NCI-H1105 treated with DMSO at 0.1 percent for 48 hours (cell line): Measurements from ENCODE around the gene APOL1.
"Not testable (repeated sequence)": the region's sequence is repeated elsewhere in the genome, so short reads cannot be mapped to it uniquely, and the experiment has no call there.

ENCODE experiments used
- DNase-seq: peaks from one replicate; lab custom pipeline; 2025; lab: John Stamatoyannopoulos, UW

APOL1 gene

DNA sequence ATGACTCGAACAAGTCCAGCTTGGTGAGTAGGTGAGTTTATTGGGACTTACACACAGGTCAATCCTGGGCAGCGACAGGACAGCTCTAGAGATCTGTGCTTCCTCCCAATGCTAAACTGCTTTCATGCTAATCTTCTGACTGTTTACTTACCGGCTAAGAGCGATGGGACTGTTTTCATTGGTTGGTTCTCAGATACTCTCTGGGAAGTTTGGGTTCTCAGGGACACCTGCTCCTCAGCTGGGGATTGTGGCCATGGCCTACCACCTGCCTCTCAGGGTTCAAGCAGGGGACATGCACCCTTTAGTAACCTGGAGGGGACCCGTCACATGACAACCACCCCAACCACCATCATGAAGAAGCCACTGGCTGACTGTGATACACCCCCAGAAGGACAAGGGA, 26.7 kb upstream of the APOL1 start:
- DNase-seq, result no peak

DNA sequence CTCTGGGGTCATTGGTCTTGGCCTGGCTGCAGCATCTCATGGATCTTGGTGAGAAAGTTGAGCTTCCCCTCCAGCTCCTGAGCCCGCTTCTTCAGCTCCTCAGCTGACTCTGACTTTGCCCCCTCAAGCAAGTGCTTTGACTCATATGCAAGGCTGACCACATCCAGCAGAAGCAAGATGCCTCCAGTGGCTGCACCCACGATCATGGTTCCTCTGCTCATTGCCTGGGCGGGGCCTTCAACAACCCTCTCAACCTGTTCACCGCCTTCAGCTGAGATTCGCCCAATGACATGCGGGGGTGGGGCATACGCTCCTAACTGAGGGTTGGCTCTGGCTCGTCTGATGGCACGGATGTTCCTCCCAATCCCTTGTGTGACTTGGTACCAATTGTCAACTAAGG, 25.5 kb upstream of the APOL1 start:
- no peak for DNase-seq

DNA sequence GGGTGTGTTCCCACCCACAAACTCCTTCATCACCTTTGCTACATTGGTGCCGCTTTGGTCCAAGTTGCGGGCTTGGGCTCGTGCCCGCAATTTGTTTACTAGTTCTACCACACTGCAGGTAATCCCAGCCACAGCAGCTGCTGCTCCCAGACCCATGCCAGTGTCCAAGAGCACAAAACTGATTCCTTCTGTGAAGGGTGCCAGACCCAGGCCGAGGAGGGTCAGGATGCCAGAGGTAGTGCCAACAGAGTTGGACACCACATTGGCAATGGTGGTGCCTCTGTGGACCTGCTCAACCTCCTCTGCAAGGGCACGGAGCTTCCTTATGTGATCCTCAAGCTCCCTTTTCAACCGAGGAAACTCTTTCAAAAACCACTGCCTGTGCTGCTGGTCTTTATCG, 25.1 kb upstream of the APOL1 start:
- DNase-seq, result no peak

DNA sequence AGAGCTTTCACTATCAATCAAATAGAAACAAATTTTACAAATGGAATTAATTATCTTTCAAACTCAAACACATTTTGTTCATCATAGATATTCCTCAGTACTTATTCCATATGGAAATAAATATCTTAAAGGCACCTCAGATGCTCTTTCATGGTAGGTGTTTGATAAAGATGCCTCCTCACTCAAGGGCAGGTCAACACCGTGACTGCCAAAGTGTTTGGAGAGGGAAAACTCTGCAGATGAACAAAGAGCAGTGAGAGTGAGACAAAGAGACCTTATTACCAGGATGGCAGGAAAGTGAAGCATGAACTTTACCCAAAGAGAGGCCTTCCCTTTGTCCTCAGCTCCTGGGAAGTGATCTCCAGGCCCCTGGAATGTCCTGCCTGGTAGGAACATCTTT, 24.6 kb upstream of the APOL1 start:
- not testable (repeated sequence) for DNase-seq

DNA sequence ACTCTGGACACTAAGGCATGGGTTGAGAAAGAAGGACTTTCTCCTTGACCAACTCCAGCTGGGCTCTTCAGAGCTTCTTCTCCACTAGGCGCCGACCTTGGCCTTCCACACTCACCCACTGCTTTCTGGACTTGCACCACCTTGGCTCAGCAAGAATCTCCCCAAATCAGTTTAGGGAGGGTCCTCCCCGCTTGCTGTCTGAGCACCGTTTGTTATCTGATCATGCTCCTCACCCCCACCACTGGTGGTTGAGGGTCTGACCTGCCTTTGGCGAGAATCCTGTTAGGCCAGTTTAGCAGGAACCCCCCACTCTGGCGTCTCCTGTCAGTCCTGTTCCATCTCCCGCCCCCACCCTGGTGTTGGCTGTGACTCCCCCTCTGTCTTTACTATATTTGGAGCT, 24.0 kb upstream of the APOL1 start:
- no peak for DNase-seq

DNA sequence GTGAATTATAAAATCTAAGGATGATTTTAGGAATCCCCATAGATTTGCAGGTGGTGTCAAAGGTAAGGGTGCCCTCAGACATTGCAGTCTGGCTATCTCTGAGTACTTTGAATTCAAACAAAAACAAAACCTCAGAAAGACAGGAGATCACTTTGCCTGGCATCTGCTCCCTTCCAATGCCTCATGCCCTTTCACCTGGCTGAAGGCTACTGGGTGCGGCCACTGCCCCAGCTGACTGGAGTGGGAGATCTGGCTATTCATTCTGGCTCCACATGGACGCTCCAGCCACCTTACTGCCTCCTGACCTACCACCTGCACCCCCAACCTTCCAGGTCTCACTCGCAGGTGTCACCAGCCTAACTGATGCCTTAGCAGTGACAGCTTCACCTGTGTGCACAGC, 23.3 kb upstream of the APOL1 start:
- DNase-seq, result not testable (repeated sequence)

DNA sequence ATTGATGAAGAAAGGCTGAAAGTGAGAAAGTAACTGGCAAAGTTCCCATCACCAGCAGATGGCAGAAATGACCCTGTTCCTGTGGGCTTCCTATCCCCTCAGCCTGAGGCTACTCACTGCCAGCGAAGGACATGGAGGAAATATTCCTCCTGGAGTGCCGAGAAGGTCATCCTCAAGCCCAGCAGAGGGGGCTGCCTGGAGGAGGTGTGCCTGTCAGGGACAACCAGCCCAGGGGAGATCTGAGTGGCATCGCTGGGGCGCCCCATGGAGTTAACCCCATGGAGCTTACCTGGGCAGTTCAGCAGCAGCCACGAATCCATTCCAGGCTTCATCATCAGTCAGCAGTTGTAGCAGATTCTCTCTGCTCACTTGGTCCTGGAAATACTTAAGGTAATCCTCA, 21.9 kb upstream of the APOL1 start:
- not testable (repeated sequence) for DNase-seq

DNA sequence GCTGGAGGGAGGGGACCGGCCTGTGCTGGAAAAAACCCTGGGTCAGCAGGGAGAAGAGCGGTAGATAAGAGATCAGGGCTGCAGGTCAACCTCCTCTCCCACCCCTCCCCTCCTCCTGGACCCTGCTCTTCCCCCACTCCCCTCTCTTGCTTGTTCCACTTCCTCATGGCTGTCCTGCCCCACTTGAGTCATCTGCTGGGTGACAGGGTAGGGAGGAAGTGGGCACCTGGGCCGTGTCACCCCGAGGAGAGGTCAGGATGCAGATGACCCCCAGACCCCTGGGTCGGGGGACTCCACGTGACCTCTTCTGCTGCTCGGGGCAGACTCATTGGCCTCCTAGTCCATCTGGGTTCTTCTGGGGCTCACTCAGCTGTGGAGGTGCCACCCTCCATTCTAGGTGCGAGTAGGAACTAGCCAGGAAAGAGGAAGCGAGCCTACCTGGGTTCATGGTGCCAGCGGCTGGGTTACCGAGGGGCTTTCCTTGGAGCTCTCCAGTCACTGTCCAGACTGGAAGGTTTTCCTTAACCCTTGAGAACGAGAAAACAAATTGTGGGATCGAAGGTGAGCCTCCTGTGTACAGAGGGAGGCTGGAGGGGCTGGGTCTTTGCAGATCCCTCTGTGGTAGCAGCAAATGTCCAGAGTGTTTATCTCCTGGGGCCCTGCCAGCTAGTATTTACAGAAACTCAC, 20.1 kb upstream of the APOL1 start:
- no peak for DNase-seq

DNA sequence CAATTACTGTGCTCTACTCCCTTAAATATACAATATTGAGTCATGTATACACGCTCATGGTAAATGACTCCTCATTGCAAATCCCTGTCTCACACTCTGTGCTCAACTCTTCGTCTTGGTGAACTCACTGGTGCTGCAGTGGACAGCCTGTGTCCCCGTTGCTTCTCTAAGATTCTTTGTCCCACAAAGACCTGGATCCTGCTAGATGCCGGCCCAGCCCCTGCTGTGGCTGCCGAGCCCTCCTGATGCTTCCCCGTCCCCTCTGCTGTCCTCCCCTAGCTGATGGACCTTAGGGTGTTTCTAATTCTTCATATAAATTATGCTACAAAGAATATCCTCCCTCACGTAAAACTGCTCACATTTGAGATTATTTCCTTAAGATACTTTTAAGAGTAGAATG, 19.1 kb upstream of the APOL1 start:
- DNase-seq, result no peak

DNA sequence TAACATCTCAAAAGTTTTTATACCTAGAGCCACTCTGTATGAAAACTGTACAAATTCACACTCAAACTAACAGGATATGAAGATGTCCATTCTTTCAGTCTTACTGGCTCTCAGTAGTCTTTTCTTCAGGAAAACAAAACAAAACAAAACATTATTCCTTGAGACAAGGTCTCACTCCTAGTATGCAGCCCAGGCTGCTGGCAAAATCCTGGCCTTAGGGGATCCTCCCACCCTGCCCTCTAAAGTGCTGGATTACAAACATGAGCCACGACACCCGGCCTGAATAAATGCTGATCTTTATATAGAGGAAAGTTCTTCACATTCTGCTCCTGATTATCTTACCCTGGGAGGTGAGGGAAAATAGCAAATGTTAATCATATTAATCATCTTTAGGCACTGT, 18.7 kb upstream of the APOL1 start:
- no peak for DNase-seq

DNA sequence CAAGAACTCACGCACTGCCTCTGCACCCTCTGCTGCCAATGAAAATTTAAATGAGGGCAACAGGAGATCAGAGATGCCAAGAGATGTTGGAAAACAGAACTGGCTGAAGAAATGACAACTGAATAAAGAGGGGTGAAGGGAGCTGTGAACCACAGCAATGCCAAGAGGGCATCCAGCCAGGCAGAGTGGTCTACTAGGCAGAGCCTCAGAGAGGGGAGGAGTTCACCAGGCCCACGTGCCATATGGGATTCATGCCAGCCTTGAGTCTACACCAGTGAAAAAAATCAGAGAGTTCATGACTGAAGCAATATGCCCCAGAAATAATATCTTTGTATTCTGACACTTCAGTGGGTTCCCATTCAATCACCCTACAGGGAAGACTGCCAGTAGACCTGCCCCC, 18.0 kb upstream of the APOL1 start:
- no peak for DNase-seq

DNA sequence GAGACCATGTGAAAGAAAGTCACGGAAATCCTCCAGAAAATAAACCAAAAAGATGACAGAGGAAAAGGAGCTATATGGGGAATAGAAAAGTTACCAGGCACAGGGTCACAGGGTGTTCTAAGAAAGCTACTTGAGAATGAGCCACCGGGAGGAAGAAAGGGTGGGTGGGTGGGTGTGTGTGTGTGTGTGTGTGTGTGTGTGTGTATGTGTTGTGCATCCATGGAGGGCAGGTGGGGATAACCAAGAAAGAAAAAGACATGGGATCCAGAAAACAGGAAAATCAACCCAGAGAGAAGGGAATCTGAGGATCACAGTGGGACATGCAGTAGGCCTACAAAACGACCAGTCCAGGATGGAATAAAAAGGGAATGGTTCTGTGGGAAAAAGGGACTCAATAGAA, 17.3 kb upstream of the APOL1 start:
- no peak for DNase-seq

DNA sequence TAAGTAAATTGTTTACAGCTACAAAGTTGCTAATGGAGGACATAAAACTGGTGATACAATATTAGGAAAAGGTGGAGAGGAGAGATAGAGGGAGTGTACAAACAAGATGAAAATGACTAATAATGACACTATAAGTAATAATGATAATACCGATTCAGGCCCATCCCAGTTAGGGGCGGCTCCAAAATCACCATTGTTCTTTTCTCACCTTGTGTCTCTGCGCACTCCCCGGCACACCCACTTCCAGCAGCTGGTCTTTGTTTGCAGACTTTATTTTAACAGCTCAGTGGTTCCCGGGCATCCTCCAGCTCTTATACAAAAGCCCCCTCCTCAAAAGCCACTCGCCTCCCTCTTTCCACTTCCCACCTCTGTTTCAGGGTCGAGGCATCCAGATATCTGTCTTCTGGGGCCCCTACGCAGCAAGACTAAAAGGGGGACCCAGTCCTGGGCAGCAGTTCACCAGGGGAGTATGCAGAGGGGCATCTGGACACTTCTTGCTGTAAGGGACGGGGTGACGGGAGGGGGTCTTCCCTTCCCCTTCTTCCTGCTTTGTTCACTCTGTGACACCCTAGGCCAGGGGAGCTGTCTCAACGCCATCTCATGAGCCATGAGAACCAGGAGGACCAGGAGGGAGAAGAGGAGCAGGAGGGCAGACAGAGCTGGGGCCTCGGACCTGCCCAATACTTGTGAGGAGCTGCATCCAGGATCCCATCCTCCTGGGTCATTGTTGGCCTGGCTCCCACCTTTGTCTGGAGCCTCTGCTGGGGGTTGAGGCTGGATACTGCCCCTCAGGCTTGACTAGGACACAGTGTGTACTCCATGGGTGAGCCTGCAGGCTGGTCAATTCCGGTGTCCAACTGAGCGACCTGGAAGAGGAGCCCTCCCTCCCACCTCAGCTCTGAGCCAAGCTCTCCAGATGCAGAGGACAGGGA, 16.3 kb upstream of the APOL1 start:
- DNase-seq, result no peak

DNA sequence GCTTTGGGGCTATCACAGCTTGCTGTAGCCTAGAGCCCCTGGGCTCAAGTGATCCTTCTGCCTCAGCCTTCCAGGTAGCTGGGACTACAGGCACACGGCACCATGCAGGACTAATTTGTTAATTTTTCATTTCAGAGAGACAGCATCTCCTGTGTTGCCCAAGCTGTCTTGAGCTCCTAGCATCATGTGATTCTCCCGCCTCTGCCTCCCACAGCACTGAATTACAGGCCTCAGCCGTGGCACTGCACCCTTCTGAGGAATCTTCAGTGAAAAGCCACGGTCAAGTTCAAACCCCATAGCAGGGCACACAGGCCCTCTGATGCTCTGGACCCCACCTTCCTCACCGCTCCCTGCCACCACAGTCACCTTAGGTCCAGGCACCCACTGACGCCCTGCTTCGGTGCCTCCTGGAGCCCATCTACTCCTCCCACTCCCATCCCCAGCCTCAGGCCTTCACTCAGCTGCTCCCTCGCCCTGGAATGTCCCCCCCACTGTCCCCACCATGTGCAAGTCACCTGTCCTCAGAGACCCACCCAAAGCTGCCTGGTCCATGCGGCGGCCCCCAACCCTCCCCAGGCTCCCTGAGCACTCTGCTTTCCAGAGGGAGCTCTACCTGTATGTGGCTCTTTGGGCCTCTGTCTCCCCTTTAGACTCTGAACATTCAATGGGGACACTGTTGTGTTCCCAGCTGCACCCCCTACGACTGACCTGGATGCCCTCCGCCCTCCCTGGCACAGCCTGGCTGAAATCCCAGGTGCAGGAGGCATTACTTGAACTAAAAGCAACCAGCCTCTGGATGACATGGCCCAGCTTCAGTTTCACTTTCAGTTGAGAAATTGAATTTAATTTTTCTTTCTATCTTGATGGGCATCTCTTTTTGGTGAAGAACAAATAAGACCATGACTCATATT, 15.2 kb upstream of the APOL1 start:
- DNase-seq, result peak; percentile 18

DNA sequence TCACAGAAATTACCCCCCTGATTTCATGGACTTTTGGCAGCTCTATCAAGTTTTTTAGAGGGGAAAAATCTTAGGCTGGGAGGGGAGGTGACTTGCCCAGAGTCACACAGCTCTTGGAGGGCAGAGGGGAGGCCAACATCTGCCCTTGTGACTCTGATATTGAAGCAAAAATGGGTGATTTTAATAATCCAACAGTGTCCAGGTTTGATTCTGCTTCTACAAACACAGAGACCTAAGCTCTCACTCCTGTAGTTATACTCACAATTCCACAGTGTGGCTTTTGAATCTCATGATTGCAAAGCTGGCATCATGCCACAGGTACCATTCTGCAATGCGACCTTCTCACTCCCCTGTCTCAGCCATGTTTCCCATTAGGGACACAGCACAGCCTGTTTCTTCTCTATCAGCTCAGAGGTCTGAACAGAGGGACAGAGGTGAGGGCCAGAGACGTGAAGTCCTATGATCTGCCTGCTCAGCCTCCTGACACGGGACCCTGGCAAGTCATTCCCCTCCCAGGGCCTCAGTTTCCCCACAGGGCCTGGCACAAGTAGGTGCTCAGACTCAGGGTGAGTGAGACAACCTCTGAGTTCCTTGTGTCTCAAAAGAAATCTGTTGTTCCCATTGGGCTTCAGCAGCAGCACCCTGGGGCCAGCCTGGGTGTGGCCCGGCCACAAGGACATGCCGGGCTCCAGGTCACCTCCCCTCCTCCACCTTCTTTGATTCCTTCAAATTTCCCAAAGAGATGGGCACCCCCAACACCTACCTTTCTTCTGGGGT, 14.4 kb upstream of the APOL1 start:
- peak; percentile 33 for DNase-seq

DNA sequence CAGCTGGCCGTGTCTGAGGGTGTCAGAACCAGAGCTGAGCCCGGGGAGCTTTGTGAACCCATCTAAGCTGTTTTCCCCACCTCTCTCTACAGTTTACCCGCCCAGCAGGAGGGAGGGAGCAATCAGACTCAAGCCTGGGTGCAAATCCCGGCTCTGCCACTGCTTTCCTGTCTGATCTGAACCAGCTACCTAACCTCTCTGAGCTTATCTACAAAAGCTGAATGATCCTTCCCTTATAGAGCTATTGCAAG, 13.9 kb upstream of the APOL1 start:
- DNase-seq, result no peak

DNA sequence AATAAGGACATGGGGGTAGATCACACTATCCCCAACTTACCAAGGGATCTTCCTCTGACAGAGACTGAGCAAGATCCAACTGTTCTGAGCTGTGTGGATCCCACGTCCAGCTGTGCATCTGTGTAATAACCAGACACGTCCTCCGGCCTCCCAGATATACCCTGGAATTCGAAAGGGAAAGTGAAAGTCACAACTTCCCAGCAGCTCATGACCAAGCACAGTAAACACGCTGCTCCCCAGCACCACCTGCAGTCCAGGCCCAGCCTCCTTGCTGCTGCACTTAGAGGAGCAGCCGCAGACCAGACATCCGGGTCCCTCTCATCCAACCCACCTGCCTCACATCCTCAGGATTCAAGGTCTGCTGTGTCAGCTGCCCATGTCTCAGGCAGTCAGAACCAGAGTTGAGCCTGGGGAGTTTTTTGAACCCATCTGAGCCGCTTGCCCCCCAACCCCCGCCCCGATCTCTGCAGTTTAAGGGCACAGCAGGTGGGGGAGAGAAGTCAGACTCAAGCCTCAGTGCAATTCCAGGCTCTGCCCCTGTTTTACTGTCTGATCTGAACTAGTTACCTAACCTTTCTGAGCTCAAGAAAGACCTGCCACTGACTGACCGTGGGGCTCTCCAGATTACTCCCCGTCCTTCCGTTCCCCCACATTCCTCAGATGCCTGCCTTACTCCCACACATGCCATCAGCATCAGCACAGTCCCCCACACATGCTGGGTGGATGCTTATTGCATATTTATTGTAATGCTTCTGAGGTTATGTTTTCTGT, 13.3 kb upstream of the APOL1 start, which contains the start of gene APOL2:
TSS of gene APOL2 (minus strand) at position 127 of the 771 bp plus-strand sequence. CDS start 6,365 bp downstream, outside the sequence.
- peak; percentile 88 for DNase-seq

DNA sequence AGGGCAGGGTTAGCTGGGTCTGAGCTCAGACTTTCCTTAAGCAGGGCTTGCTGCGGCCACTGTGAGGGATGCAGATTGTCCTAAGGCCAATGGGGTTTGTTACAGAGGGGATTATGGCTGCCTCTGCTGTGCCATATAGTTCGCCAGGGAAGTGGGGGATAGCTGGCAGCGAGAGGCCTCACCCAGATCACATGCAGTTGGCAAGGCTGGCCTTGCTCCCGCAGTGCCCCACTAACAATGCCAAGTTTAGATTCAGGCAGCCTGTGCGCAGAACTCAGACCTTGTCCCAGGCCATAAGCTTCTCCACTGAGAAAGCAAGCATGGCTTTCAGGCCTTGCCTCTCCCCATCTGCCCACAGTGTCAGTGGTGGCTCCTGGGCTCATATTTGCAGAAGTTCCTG, 8.9 kb upstream of the APOL1 start:
- no peak for DNase-seq

DNA sequence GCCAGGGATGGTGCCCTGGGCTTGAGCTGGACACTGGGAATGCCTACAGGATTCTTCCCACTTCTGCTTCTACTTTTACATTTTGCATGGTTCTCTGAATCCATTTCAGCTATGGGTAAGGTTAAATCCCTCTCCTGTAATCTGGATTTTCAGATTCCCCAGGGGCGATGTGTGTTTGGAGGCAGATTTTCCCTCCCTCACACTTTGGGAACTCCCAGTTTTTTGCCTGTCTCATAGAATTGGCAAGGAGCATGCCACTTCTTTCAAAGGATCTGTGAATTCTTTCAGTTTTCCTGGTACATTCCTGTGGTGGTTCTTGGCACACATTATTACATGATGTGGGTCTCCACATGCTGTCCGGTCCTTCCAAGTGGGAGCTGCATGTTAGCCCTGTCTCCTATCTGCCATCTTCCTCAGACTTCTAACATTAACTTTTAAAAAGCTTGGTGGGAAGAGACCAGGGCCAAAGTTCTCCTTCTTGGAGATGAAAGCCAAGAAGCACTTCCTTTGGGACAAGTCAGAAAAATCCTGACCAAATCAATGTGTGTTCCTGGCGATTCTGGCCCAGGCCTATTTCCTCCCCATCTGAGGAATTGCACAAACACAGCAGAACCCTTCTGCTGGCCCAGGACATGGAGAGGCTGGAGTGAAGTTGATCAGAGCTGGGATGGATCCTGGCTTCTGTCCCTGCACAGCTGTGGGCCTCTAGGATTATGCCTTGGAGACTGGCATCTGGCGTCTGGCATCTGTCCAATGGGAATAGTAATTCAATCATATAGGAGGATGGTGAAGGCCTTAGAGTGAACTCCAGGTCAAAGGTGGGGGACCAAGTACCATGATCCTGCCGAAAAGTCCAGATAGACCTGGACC, 8.2 kb upstream of the APOL1 start:
- no peak for DNase-seq

DNA sequence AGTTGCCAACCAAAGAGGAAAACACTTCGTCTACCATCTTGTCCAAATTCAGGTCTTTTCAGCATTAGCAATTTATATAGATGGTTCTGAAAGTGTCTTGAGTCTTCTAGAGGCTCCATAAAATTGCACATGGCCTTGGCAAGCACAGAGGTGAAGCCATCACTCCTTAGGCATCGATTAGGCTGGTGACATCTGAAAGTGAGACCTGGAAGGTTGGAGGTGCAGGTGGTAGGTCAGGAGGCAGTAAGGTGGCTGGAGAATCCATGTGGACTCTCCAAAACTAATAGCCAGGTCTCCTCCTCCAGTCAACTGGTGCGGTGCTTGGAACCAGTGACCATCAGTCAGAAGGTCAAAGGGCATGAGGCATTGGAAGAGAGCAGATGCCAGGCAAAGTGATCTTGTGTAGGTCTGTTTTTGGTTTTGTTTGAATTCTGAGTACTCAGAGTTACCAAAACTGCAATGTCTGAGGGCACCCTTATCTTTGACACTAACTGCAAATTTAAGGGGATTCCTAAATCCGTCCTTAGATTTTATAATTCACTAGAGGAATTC, 7.1 kb upstream of the APOL1 start:
- no peak for DNase-seq
